RWPE1 (cell line): ENCODE measurements around the gene CHRNA4.

Experiments
- CTCF ChIA-PET: fragments of 350-600 bp; sonication (Branson Sonifier 250); formaldehyde crosslinking; extraction: SDS; loops from one replicate; lab custom pipeline; 2021; lab: Yijun Ruan, JAX
- POLR2A ChIA-PET: fragments of 400-600 bp; formaldehyde crosslinking; extraction: SDS; loops from one replicate; lab custom pipeline; 2020; ENCODE audit warnings: antibody characterized with exemption; ENCODE audit not compliant: low non-redundant PET; lab: Yijun Ruan, JAX
- DNase-seq: peaks from one replicate; pipeline ENCODE4 v3.0.0; 2012; ENCODE audit warnings: low spot score
- H3K27ac ChIP-seq: fragments of 450-650 bp; 2 replicates; pipeline ENCODE4 v1.5.1; 2017
- TF ChIP-seq, protein P1 (sequence below): fragments of 450-650 bp; conservative IDR thresholded peaks from 2 replicates; pipeline ENCODE4 v1.5.1; 2017; ENCODE audit warnings: low read depth, mild to moderate bottlenecking

The CHRNA4 gene

DNA sequence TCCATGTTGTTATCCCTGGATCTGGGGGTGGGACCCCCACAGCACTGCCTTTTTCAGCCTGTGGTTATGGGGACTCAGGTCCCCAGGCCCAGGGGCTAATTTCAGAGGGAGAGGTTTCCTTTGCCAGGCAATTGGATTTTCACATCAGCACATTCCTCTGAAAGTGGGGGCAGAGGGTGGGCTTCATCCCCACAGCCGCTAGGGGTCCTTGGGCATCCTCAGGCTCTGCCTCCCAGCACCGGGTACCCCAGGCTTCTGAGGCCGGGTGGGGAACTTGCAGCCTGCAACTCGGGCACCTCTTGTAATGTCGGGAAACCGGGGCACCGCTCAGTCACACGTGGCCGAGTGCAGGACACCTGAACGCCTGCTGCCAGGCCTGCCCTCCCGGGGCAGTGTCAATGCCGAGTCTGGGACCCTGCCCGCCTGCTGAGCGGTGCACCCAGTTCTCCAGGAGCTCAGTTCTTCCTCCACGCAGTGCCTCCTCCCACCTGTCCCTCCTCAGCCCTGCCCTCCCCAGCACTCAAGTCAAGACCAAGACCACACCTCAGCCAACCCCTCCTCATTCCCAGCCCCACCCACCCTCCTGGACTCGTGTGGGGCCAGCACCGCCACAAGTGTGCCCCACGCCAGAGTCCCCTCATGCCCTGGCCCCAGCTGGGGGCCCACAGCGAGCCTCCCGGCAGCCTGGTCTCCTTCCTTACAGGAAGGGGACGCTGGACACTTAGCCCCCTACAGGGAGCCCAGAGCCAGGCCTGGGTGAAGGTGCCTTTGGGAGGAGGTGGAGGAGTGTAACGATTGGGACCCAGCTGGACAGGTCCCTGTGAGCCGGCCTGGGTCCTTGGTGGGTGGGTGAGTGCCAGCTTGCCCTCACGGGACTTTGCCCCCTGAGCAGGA lies 8.8 kb upstream of the CHRNA4 start:
- ChIA-PET CTCF (interaction anchor here (0.6 to 2.0 kb wide), 5 partner anchors 11 to 146 kb away, joined by 3 to 8 read pairs (median 3); no protein-coding TSS in a partner anchor), POLR2A (interaction anchor here (0.6 kb wide), 1 partner anchor 373 kb away, joined by 4 read pairs; no protein-coding TSS in a partner anchor)
- no peak overlapping the region for H3K27ac ChIP-seq
- TF ChIP-seq, protein P1, sequence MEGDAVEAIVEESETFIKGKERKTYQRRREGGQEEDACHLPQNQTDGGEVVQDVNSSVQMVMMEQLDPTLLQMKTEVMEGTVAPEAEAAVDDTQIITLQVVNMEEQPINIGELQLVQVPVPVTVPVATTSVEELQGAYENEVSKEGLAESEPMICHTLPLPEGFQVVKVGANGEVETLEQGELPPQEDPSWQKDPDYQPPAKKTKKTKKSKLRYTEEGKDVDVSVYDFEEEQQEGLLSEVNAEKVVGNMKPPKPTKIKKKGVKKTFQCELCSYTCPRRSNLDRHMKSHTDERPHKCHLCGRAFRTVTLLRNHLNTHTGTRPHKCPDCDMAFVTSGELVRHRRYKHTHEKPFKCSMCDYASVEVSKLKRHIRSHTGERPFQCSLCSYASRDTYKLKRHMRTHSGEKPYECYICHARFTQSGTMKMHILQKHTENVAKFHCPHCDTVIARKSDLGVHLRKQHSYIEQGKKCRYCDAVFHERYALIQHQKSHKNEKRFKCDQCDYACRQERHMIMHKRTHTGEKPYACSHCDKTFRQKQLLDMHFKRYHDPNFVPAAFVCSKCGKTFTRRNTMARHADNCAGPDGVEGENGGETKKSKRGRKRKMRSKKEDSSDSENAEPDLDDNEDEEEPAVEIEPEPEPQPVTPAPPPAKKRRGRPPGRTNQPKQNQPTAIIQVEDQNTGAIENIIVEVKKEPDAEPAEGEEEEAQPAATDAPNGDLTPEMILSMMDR, result no peak
- no peak for DNase-seq

GRCh38 chr20:63369024-63369530 lies 7.9 kb upstream of the CHRNA4 start:
- TF ChIP-seq, protein P1, result no peak
- H3K27ac ChIP-seq, result no peak overlapping the region
- DNase-seq, result no peak
- ChIA-PET POLR2A (no interaction called here), CTCF (no interaction called here)

DNA sequence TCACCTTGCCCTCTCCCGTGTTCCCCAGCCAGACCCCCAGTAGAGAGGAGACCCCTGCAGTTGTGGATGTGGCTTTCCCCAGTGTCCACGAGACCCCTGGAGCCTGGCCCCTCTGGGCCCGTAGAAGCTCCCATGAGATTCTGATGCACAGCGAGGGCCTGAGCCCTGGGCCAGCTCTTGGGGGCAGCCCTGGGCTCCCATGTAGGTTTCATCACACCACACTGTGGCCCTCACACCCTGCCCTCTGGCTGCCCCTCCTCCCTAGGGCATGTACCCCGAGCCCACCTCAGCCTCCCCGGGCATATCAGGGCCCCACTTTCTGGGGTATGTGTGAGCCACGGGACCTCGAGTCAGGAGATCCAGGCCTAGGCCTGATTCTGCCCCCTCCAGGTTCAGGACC lies 7.0 kb upstream of the CHRNA4 start:
- TF ChIP-seq, protein P1, result no peak
- DNase-seq, result no peak
- POLR2A ChIA-PET, result no interaction called here
- CTCF ChIA-PET, result interaction anchor here (0.6 kb wide), 1 partner anchor 11 kb away, joined by 4 read pairs; no protein-coding TSS in a partner anchor
- H3K27ac ChIP-seq, result no peak overlapping the region

- TF ChIP-seq, protein P1, result no peak
- H3K27ac ChIP-seq, result no peak overlapping the region
- POLR2A ChIA-PET, result no interaction called here
- CTCF ChIA-PET, result interaction anchor here (0.6 to 0.7 kb wide), 2 partner anchors 11 to 14 kb away, joined by 4 read pairs; no protein-coding TSS in a partner anchor
- no peak for DNase-seq
Observed at GRCh38 chr20:63367446-63368055, 6.4 kb upstream of the CHRNA4 start.

DNA sequence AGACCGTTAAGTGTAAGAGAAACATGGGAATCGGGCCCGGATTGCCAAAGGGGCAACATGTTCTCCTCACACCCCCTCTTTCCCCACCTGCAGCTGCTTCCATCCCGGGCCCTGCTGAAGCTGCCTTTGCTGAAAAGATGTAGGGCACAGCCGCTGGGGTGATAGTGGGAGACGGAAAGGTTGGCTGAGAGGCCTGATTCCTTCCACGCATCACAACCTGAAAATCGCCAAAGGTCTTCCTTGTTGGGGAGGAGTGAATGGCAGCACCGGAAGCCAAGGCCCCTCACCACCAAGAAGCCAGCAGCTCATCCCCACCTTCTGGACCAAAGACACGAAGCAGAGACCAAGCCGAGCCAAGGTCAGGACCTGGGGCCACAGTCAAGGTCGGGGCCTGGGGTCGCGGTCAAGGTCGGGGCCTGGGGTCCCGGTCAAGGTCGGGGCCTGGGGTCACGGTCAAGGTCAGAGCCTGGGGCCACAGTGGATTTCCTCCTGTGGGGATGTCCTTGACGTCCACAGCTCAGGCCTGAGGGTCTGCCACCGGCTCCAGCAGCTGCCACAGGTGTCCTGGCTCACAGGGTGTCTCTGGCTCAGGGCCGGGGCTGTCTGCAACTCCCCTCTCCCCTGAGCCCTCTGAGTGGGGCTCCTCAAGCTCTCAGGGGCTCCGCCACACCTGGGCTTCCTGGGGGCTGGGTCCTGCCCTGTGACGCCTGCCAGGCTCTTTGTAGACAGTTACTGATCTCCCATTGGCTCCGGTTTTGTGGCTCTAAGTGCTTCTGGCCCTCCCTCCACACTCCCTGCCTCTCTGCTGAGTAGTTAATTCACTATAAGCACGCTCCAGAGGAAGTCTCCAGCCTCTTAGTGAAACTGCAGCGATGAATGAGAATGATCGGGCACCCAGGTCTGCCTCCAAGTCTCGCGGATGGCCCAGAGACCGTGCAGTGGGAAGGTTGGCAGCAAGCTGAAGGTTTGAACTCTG lies 5.5 kb upstream of the CHRNA4 start:
- TF ChIP-seq, protein P1, result no peak
- no peak for DNase-seq
- H3K27ac ChIP-seq, result no peak overlapping the region
- POLR2A ChIA-PET, result no interaction called here
- CTCF ChIA-PET, result interaction anchor here (0.6 to 0.7 kb wide), 2 partner anchors 15 to 70 kb away, joined by 4 to 5 read pairs; no protein-coding TSS in a partner anchor
